SK-N-SH (cell line): ENCODE data around the gene RESF1. TPM values are rescaled to one million over a fixed set of nuclear protein-coding genes. Genes with fewer than 3 reads are reported as not detected.

Experiments used
- CTCF ChIA-PET: fragments of 300-600, 350-600 bp; formaldehyde crosslinking; extraction: SDS; loops from one replicate; lab custom pipeline; 2021; lab: Yijun Ruan, JAX
- POLR2A ChIA-PET: fragments of 350-600 bp; sonication (Branson Sonifier 250); formaldehyde crosslinking; extraction: SDS; loops from one replicate; lab custom pipeline; 2020; ENCODE audit warnings: antibody characterized with exemption, inconsistent platforms; lab: Yijun Ruan, JAX
- DNase-seq: peaks from one replicate; pipeline ENCODE4 v3.0.0; 2012
- H2AFZ ChIP-seq: fragments of 200-600 bp; sonication (generic); 2 replicates; pipeline ENCODE4 v1.8.1; 2016; ENCODE audit warnings: antibody characterized with exemption, mild to moderate bottlenecking, low read depth
- H3F3A ChIP-seq: fragments of 200-600 bp; sonication (generic); replicated peaks from 2 replicates; pipeline ENCODE3; 2016; ENCODE audit warnings: antibody characterized with exemption, mild to moderate bottlenecking; ENCODE audit not compliant: insufficient read depth
- H3K27ac ChIP-seq, 2 experiments: fragments of 200-500 bp in 1 of 2; fragments of 200-600 bp in 1 of 2; sonication (Bioruptor generic) in 1 of 2; sonication (generic), shearing (Covaris generic) in 1 of 2; 2 replicates each; pipeline versions ENCODE4 v1.5.1 to v1.6.1; 2014 to 2016; ENCODE audit warnings: low read depth in 2 of 2, inconsistent platforms in 1 of 2, low read length in 1 of 2, mild to moderate bottlenecking in 1 of 2, mixed read lengths in 1 of 2
- H3K27me3 ChIP-seq: fragments of 200-600 bp; sonication (generic), shearing (Covaris generic); 2 replicates; pipeline ENCODE4 v1.6.1; 2016; ENCODE audit warnings: mixed run types; ENCODE audit not compliant: insufficient read depth
- H3K36me3 ChIP-seq, 2 experiments: fragments of 200-500 bp in 1 of 2; fragments of 200-600 bp in 1 of 2; sonication (Bioruptor generic) in 1 of 2; sonication (generic) in 1 of 2; replicated peaks in 1 of 2; 2 replicates each; pipeline versions ENCODE3 to v1.5.1; 2014 to 2016; ENCODE audit warnings: low read length in 1 of 2, mild to moderate bottlenecking in 1 of 2; ENCODE audit not compliant: insufficient read depth in 2 of 2, control insufficient read depth in 1 of 2
- H3K4me1 ChIP-seq, 2 experiments: fragments of 200-500 bp in 1 of 2; fragments of 200-600 bp in 1 of 2; sonication (Bioruptor generic) in 1 of 2; sonication (generic), shearing (Covaris generic) in 1 of 2; 2 replicates each; pipeline versions ENCODE4 v1.5.1 to v1.6.1; 2014 to 2016; ENCODE audit warnings: low read depth in 1 of 2, low read length in 1 of 2, mixed run types in 1 of 2; ENCODE audit not compliant: insufficient read depth in 2 of 2, control insufficient read depth in 1 of 2
- H3K4me2 ChIP-seq: fragments of 200-600 bp; sonication (generic), shearing (Covaris generic); 2 replicates; pipeline ENCODE4 v1.6.1; 2017; ENCODE audit warnings: mixed run types
- H3K4me3 ChIP-seq, 2 experiments: fragments of 200-500 bp in 1 of 2; fragments of 200-600 bp in 1 of 2; sonication (Bioruptor generic) in 1 of 2; sonication (generic), shearing (Covaris generic) in 1 of 2; 2 replicates each; pipeline versions ENCODE4 v1.5.1 to v1.8.1; 2014 to 2016; ENCODE audit warnings: low read depth in 2 of 2, inconsistent platforms in 1 of 2, low read length in 1 of 2, mild to moderate bottlenecking in 1 of 2, mixed read lengths in 1 of 2, moderate library complexity in 1 of 2
- H3K79me2 ChIP-seq: fragments of 200-600 bp; sonication (generic); 2 replicates; pipeline ENCODE4 v1.8.1; 2017; ENCODE audit warnings: mild to moderate bottlenecking; ENCODE audit not compliant: insufficient read depth
- H3K9ac ChIP-seq: fragments of 200-600 bp; sonication (generic); 2 replicates; pipeline ENCODE4 v1.6.1; 2017; ENCODE audit warnings: mixed run types
- H3K9me2 ChIP-seq: fragments of 200-600 bp; sonication (generic); 2 replicates; pipeline ENCODE4 v1.6.1; 2017; ENCODE audit warnings: mixed run types
- H3K9me3 ChIP-seq: fragments of 200-600 bp; sonication (generic); 2 replicates; pipeline ENCODE4 v1.6.1; 2017; ENCODE audit warnings: mixed run types, mild to moderate bottlenecking, moderate library complexity
- H4K20me1 ChIP-seq: fragments of 200-600 bp; sonication (generic); 2 replicates; pipeline ENCODE4 v1.6.1; 2017; ENCODE audit warnings: mild to moderate bottlenecking, mixed run types; ENCODE audit not compliant: insufficient read depth
- CHD2 ChIP-seq: fragments of 150-350 bp; IDR thresholded peaks from 2 replicates; pipeline ENCODE4 v1.6.1; 2018; ENCODE audit warnings: low read length; ENCODE audit not compliant: partially characterized antibody
- EP300 ChIP-seq, 2 experiments: IDR thresholded peaks; 2 replicates each; pipeline versions ENCODE4 v1.4.0 to v1.6.1; 2012; ENCODE audit warnings: borderline replicate concordance in 1 of 2, low read depth in 1 of 2, low read length in 1 of 2
- FOSL2 ChIP-seq: IDR thresholded peaks from 2 replicates; pipeline ENCODE4 v1.4.0; 2012; ENCODE audit warnings: low read depth, mild to moderate bottlenecking, moderate library complexity, borderline replicate concordance
- FOXJ3 ChIP-seq: sonication (generic); formaldehyde crosslinking; IDR thresholded peaks from 2 replicates; pipeline ENCODE4 v1.5.1; 2020; ENCODE audit warnings: mild to moderate bottlenecking, missing genetic modification reagents
- FOXM1 ChIP-seq: IDR thresholded peaks from 2 replicates; pipeline ENCODE4 v1.4.0; 2012; ENCODE audit warnings: low read depth, mild to moderate bottlenecking
- GABPA ChIP-seq: IDR thresholded peaks from 2 replicates; pipeline ENCODE4 v1.4.0; 2012; ENCODE audit warnings: low read depth, mild to moderate bottlenecking
- IRF3 ChIP-seq: fragments of 150-350 bp; IDR thresholded peaks from 2 replicates; pipeline ENCODE4 v1.6.1; 2016; ENCODE audit warnings: mild to moderate bottlenecking, low read depth, low read length
- MAX ChIP-seq: IDR thresholded peaks from 2 replicates; pipeline ENCODE4 v1.4.0; 2012; ENCODE audit warnings: low read depth
- MEF2A ChIP-seq: IDR thresholded peaks from 2 replicates; pipeline ENCODE4 v1.4.0; 2012; ENCODE audit warnings: low read depth, borderline replicate concordance
- NRF1 ChIP-seq: IDR thresholded peaks from 2 replicates; pipeline ENCODE4 v1.6.1; 2012; ENCODE audit warnings: low read depth, mild to moderate bottlenecking, low read length
- POLR2AphosphoS5 ChIP-seq: IDR thresholded peaks from 2 replicates; pipeline ENCODE4 v1.6.1; 2012; ENCODE audit warnings: low read depth, low read length
- RFX5 ChIP-seq: IDR thresholded peaks from 2 replicates; pipeline ENCODE4 v1.6.1; 2012; ENCODE audit warnings: mild to moderate bottlenecking, improper control_type of control experiment, low read length
- RXRA ChIP-seq: IDR thresholded peaks from 2 replicates; pipeline ENCODE4 v1.4.0; 2012; ENCODE audit warnings: low read depth, mild to moderate bottlenecking, borderline replicate concordance
- SIN3A ChIP-seq: IDR thresholded peaks from 2 replicates; pipeline ENCODE4 v1.6.1; 2012; ENCODE audit warnings: low read depth, mild to moderate bottlenecking, low read length, moderate library complexity, borderline replicate concordance
- USF1 ChIP-seq: IDR thresholded peaks from 2 replicates; pipeline ENCODE4 v1.4.0; 2012; ENCODE audit warnings: low read depth, borderline replicate concordance
- ZBTB33 ChIP-seq: IDR thresholded peaks from 2 replicates; pipeline ENCODE4 v1.4.0; 2012; ENCODE audit warnings: low read depth, borderline replicate concordance
- WGBS: methylation state at CpG from one replicate; pipeline ENCODE4 v1.1.6; 2017; ENCODE audit warnings: low lambda C conversion rate; 5-methylcytosine and 5-hydroxymethylcytosine counted together
- polyA plus RNA-seq, 3 experiments: library from polyadenylated mRNA; depleted of rRNA; stranded (reverse); fragments of >200 nt; gene quantifications; 2 replicates each; pipeline ENCODE4 v1.2.3, GENCODE V29; 2012

Gene RESF1
- polyA plus RNA-seq, 1 of the 3 experiments (the other 2 are of a cell fraction) = 4.9 TPM

GRCh38 chr12:31923063-31923412, 36.2 kb upstream of the RESF1 start:
- Histone ChIP-seq H3K4me2 (no peak overlapping the region), H3K9me2 (no peaks in the 10 kb centered on the region), H4K20me1 (no peaks in the 10 kb centered on the region), H3K27ac (no peak overlapping the region), H3K79me2 (no peaks in the 10 kb centered on the region), H3F3A (no peaks in the 10 kb centered on the region), H3K9me3 (peaks cover 10% of the 10 kb centered on the region; the same call in 1 of the 2 replicates), H3K4me1 (no peaks in the 10 kb centered on the region), H2AFZ (no peak overlapping the region), H3K36me3 (no peaks in the 10 kb centered on the region), H3K9ac (no peak overlapping the region), H3K27me3 (no peaks in the 10 kb centered on the region), H3K4me3 (no peak overlapping the region)
- 27% methylated on average over 2 of the region's 2 CpGs for WGBS
- TF ChIP-seq FOSL2 (no peak), IRF3 (no peak)
- POLR2A ChIA-PET = no interaction called here
- no peak for DNase-seq
- CTCF ChIA-PET = no interaction called here

GRCh38 chr12:31928246-31929026, 30.8 kb upstream of the RESF1 start:
- CTCF ChIA-PET = no interaction called here

GRCh38 chr12:31929027-31929526, 30.1 kb upstream of the RESF1 start:
- CTCF ChIA-PET = no interaction called here
- no peak overlapping the region for H3K9ac ChIP-seq
- H3K36me3 ChIP-seq = no peaks in the 10 kb centered on the region
- H3K79me2 ChIP-seq = no peaks in the 10 kb centered on the region
- POLR2A ChIA-PET = no interaction called here
- H3K27me3 ChIP-seq = no peaks in the 10 kb centered on the region
- no peak overlapping the region for H3K4me3 ChIP-seq
- 54% methylated on average over 4 of the region's 5 CpGs for WGBS
- H3F3A ChIP-seq = no peaks in the 10 kb centered on the region
- H3K4me1 ChIP-seq = no peaks in the 10 kb centered on the region
- H3K27ac ChIP-seq = no peak overlapping the region
- no peaks in the 10 kb centered on the region for H3K9me3 ChIP-seq
- H3K4me2 ChIP-seq = no peak overlapping the region
- 0 out of 2 replicates have a peak overlapping the region, but pooled peaks have one; percentile 16 for H2AFZ ChIP-seq
- H3K9me2 ChIP-seq = no peaks in the 10 kb centered on the region
- no peak for DNase-seq
- no peaks in the 10 kb centered on the region for H4K20me1 ChIP-seq
- TF ChIP-seq ZBTB33 = no peak
- no peak for TF ChIP-seq RFX5
- no peak for TF ChIP-seq POLR2AphosphoS5
- no peak for TF ChIP-seq NRF1
- TF ChIP-seq GABPA = no peak
- TF ChIP-seq EP300 (IDR thresholded peaks at IDR 0.05; ENCODE audit: borderline replicate concordance in 1 of 2, low read depth in 1 of 2, low read length in 1 of 2) = no peak
- TF ChIP-seq FOXJ3 (CRISPR knock-in tag) = no peak
- TF ChIP-seq CHD2 = no peak
- TF ChIP-seq USF1 = no peak
- no peak for TF ChIP-seq RXRA
- no peak for TF ChIP-seq MAX
- TF ChIP-seq FOXM1 = no peak
- no peak for TF ChIP-seq FOSL2
- TF ChIP-seq MEF2A = no peak
- TF ChIP-seq SIN3A = no peak

More at GRCh38 chr12:31928246-31929026, 30.8 kb upstream of the RESF1 start:
- TF ChIP-seq RXRA (no peak), NRF1 (no peak)
- TF ChIP-seq, all 33 proteins: peak for 0
- 75% methylated on average over 8 of the region's 8 CpGs for WGBS
- POLR2A ChIA-PET = no interaction called here
- Histone ChIP-seq H3K4me2 (no peak overlapping the region), H3K4me1 (no peaks in the 10 kb centered on the region), H3K27me3 (no peaks in the 10 kb centered on the region), H3K9me2 (no peaks in the 10 kb centered on the region), H3K4me3 (no peak overlapping the region), H2AFZ (peak overlapping the region; percentile 18; the same call in 1 of the 2 replicates), H4K20me1 (no peaks in the 10 kb centered on the region), H3K9ac (no peak overlapping the region), H3K79me2 (no peaks in the 10 kb centered on the region), H3K9me3 (peaks cover 1% of the 10 kb centered on the region; the same call in 1 of the 2 replicates), H3F3A (no peaks in the 10 kb centered on the region), H3K27ac (no peak overlapping the region), H3K36me3 (no peaks in the 10 kb centered on the region)
- DNase-seq = no peak
